Neural crest cell (in vitro differentiated cells): ENCODE data around the gene PSTPIP1. TPM values are rescaled to one million over a fixed set of nuclear protein-coding genes. Genes with fewer than 3 reads are reported as not detected.
"Not testable (repeated sequence)": the region's sequence is repeated elsewhere in the genome, so short reads cannot be mapped to it uniquely, and the experiment has no call there.

Experiments
- DNase-seq: peaks from one replicate; pipeline ENCODE4 v3.0.0; 2021; ENCODE audit warnings: low read depth, mixed read lengths, low spot score
- H3K27ac Mint-ChIP-seq: one replicate; pipeline ENCODE4 v1.8.0; 2021; ENCODE audit warnings: mild to moderate bottlenecking, mixed read lengths; ENCODE audit not compliant: unreplicated experiment
- H3K27me3 Mint-ChIP-seq: 2 replicates; pipeline ENCODE4 v1.8.0; 2021; ENCODE audit warnings: low read depth, mild to moderate bottlenecking, mixed read lengths
- H3K36me3 Mint-ChIP-seq: 2 replicates; pipeline ENCODE4 v1.8.0; 2021; ENCODE audit warnings: low read depth, mild to moderate bottlenecking, mixed read lengths
- H3K4me1 Mint-ChIP-seq: 2 replicates; pipeline ENCODE4 v1.8.0; 2021; ENCODE audit warnings: mixed read lengths
- H3K4me3 Mint-ChIP-seq: one replicate; pipeline ENCODE4 v1.8.0; 2021; ENCODE audit warnings: mild to moderate bottlenecking, mixed read lengths
- H3K9me3 Mint-ChIP-seq: 2 replicates; pipeline ENCODE4 v1.8.0; 2021; ENCODE audit warnings: mixed read lengths
- CTCF ChIP-seq: fragments of 200-600 bp; sonication (generic); conservative IDR thresholded peaks from 2 replicates; pipeline ENCODE4 v1.5.0; 2021; ENCODE audit warnings: antibody characterized with exemption, mild to moderate bottlenecking
- total RNA-seq: library from RNA; stranded (reverse); gene quantifications from 2 replicates; pipeline ENCODE4 v1.2.1, GENCODE V29; 2021

Gene PSTPIP1
- total RNA-seq, 1 donor from 2014 or later = 0.84 TPM

- Mint-ChIP-seq H3K4me1 (peaks cover 18% of the 10 kb centered on the region), H3K36me3 (no peaks in the 10 kb centered on the region), H3K27me3 (no peaks in the 10 kb centered on the region), H3K27ac (peak overlapping the region; percentile 65), H3K4me3 (no peak overlapping the region), H3K9me3 (no peaks in the 10 kb centered on the region)
- no peak for DNase-seq
- TF ChIP-seq CTCF = no peak
These were observed 40.2 kb upstream of the PSTPIP1 start for GRCh38 chr15:76954744-76955143.

- Mint-ChIP-seq H3K4me1 (peaks cover 4% of the 10 kb centered on the region), H3K27ac (no peak overlapping the region), H3K27me3 (peaks cover 8% of the 10 kb centered on the region), H3K9me3 (no peaks in the 10 kb centered on the region), H3K36me3 (no peaks in the 10 kb centered on the region), H3K4me3 (no peak overlapping the region)
- DNase-seq = no peak
- no peak for TF ChIP-seq CTCF
These were observed 33.5 kb upstream of the PSTPIP1 start for GRCh38 chr15:76961268-76962011.

DNA sequence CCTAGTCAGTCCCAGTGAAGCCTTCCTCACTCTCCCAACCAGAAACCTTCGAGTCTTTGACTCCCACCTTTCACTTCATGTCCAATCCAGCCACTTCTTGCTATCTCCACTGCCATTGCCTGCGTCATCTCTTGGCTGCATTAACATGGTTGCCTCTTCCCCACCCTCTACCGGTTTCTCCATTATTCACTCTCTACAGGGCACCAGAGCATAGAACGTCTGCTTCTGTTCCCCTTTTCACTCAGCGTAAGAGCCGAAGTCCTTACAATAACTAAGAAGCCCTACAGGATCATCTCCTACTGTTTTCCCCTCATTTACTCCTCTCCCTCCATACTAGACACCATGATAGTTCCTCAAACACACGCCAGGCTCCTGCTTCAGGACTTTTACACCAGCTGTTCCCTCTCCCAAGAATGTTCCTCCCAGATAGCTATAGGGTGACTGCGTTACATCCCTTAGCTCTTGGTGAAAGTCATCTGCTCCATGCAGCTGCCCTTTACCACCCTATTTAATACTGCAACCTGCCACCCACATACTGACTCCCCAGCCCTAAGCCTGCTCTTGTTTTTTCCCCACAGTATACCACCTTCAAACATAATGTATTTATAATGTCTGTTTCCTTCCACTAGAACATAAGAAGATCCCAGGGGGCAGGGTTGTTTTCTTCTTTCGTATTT, 32.5 kb upstream of the PSTPIP1 start:
- no peak for DNase-seq
- H3K27me3 Mint-ChIP-seq = peaks cover 8% of the 10 kb centered on the region
- H3K36me3 Mint-ChIP-seq = no peaks in the 10 kb centered on the region
- H3K9me3 Mint-ChIP-seq = no peaks in the 10 kb centered on the region
- H3K4me3 Mint-ChIP-seq = no peak overlapping the region
- peaks cover 4% of the 10 kb centered on the region for H3K4me1 Mint-ChIP-seq
- no peak for TF ChIP-seq CTCF
- H3K27ac Mint-ChIP-seq = no peak overlapping the region

GRCh38 chr15:76963596-76963995, 31.3 kb upstream of the PSTPIP1 start:
- no peak for DNase-seq
- Mint-ChIP-seq H3K36me3 (no peaks in the 10 kb centered on the region), H3K4me3 (no peak overlapping the region), H3K27me3 (peaks cover 8% of the 10 kb centered on the region), H3K27ac (no peak overlapping the region), H3K4me1 (peaks cover 4% of the 10 kb centered on the region), H3K9me3 (no peaks in the 10 kb centered on the region)
- TF ChIP-seq CTCF = no peak

DNA sequence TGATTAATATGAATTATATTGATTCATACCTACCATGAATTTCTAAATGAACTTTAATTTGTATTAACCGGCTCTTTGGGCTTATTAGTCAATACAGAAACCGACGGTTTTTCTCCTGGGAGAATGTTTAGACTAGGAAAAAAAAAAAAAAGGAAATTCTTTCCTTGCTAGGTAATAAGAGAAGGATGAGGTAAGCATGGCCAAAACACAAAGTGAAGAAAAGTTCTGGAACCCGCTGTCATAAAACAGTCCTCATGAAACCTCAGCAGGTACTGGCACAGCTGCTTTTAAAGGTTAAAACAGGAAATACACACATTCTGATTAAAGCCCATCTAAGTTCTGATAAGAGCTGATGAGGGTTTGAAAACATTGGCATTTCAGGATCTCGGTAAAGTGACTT, 30.8 kb upstream of the PSTPIP1 start:
- peaks cover 4% of the 10 kb centered on the region for H3K4me1 Mint-ChIP-seq
- peaks cover 8% of the 10 kb centered on the region for H3K27me3 Mint-ChIP-seq
- no peaks in the 10 kb centered on the region for H3K36me3 Mint-ChIP-seq
- H3K27ac Mint-ChIP-seq = no peak overlapping the region
- no peak for DNase-seq
- no peak overlapping the region for H3K4me3 Mint-ChIP-seq
- H3K9me3 Mint-ChIP-seq = no peaks in the 10 kb centered on the region
- TF ChIP-seq CTCF = no peak

DNA sequence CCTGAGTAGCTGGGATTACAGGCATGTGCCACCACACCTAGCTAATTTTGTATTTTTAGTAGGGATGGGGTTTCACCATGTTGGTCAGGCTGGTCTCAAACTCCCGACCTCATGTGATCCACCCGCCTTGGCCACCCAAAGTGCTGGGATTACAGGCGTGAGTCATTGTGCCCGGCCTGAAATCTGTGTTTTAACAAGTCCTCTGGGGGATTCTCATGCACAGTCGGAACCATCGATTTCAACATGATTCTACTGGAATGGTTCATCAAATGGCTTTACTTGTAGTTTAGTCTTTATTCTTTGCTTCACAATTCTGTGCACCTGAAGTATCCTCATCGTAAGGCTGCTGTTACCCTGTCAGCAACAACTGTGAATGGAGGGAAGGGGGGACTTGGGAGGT, 28.9 kb upstream of the PSTPIP1 start:
- not testable (repeated sequence) for H3K36me3 Mint-ChIP-seq, H3K27me3 Mint-ChIP-seq, DNase-seq, H3K4me1 Mint-ChIP-seq, H3K4me3 Mint-ChIP-seq, H3K27ac Mint-ChIP-seq, H3K9me3 Mint-ChIP-seq
